Measurements from ENCODE around the gene SMIM13. TPM values are rescaled to one million over a fixed set of nuclear protein-coding genes. Genes with fewer than 3 reads are reported as not detected.

The SMIM13 gene
- polyA plus RNA-seq, 2 donors: 2.1 to 2.9 TPM

- Histone ChIP-seq H3K9me3 (ENCODE audit: control insufficient read depth in 2 of 2, insufficient read depth in 1 of 2, low read depth in 1 of 2, low read length in 1 of 2) (no peaks in the 10 kb centered on the region), H3K27me3 (ENCODE audit: control insufficient read depth in 1 of 2, insufficient read depth in 2 of 2, low read length in 2 of 2) (no peaks in the 10 kb centered on the region), H3K27ac (ENCODE audit: low read depth in 2 of 2, low read length in 1 of 2) (no peak overlapping the region), H3K36me3 (ENCODE audit: control insufficient read depth in 2 of 2, insufficient read depth in 2 of 2, low read length in 1 of 2) (peaks cover 0 to 7% of the 10 kb centered on the region in 2 donors), H3K4me1 (ENCODE audit: control insufficient read depth in 2 of 2, insufficient read depth in 2 of 2, low read length in 1 of 2) (no peaks in the 10 kb centered on the region), H3K4me3 (ENCODE audit: low read depth in 1 of 2, low read length in 2 of 2) (no peak overlapping the region)
- WGBS, 2 donors: 47 to 63% methylated on average over 1 of the region's 1 CpG
Measured at GRCh38 chr6:11129908-11130565, 36.4 kb downstream of the SMIM13 start.

GRCh38 chr6:11130605-11131004, 37.0 kb downstream of the SMIM13 start:
- H3K4me3 ChIP-seq (ENCODE audit: low read depth in 1 of 2, low read length in 2 of 2): no peak overlapping the region
- no peak overlapping the region for H3K27ac ChIP-seq (ENCODE audit: low read depth in 2 of 2, low read length in 1 of 2)
- peaks cover 0 to 3% of the 10 kb centered on the region in 2 donors for H3K4me1 ChIP-seq (ENCODE audit: control insufficient read depth in 2 of 2, insufficient read depth in 2 of 2, low read length in 1 of 2)
- no peaks in the 10 kb centered on the region for H3K9me3 ChIP-seq (ENCODE audit: control insufficient read depth in 2 of 2, insufficient read depth in 1 of 2, low read depth in 1 of 2, low read length in 1 of 2)
- H3K27me3 ChIP-seq (ENCODE audit: control insufficient read depth in 1 of 2, insufficient read depth in 2 of 2, low read length in 2 of 2): no peaks in the 10 kb centered on the region
- peaks cover 0 to 11% of the 10 kb centered on the region in 2 donors for H3K36me3 ChIP-seq (ENCODE audit: control insufficient read depth in 2 of 2, insufficient read depth in 2 of 2, low read length in 1 of 2)

GRCh38 chr6:11132194-11132888, 38.7 kb downstream of the SMIM13 start:
- Histone ChIP-seq H3K36me3 (ENCODE audit: control insufficient read depth in 2 of 2, insufficient read depth in 2 of 2, low read length in 1 of 2) (peaks cover 0 to 11% of the 10 kb centered on the region in 2 donors), H3K9me3 (ENCODE audit: control insufficient read depth in 2 of 2, insufficient read depth in 1 of 2, low read depth in 1 of 2, low read length in 1 of 2) (no peaks in the 10 kb centered on the region), H3K27ac (ENCODE audit: low read depth in 2 of 2, low read length in 1 of 2) (no peak overlapping the region), H3K27me3 (ENCODE audit: control insufficient read depth in 1 of 2, insufficient read depth in 2 of 2, low read length in 2 of 2) (no peaks in the 10 kb centered on the region), H3K4me1 (ENCODE audit: control insufficient read depth in 2 of 2, insufficient read depth in 2 of 2, low read length in 1 of 2) (peaks cover 0 to 3% of the 10 kb centered on the region in 2 donors), H3K4me3 (ENCODE audit: low read depth in 1 of 2, low read length in 2 of 2) (no peak overlapping the region)
- WGBS, 2 donors: 90 to 95% methylated on average over 6 of the region's 6 CpGs

GRCh38 chr6:11133281-11133680, 39.6 kb downstream of the SMIM13 start:
- Histone ChIP-seq H3K9me3 (ENCODE audit: control insufficient read depth in 2 of 2, insufficient read depth in 1 of 2, low read depth in 1 of 2, low read length in 1 of 2) (no peaks in the 10 kb centered on the region), H3K27me3 (ENCODE audit: control insufficient read depth in 1 of 2, insufficient read depth in 2 of 2, low read length in 2 of 2) (no peaks in the 10 kb centered on the region), H3K36me3 (ENCODE audit: control insufficient read depth in 2 of 2, insufficient read depth in 2 of 2, low read length in 1 of 2) (peaks cover 0 to 8% of the 10 kb centered on the region in 2 donors), H3K4me1 (ENCODE audit: control insufficient read depth in 2 of 2, insufficient read depth in 2 of 2, low read length in 1 of 2) (peaks cover 0 to 3% of the 10 kb centered on the region in 2 donors), H3K27ac (ENCODE audit: low read depth in 2 of 2, low read length in 1 of 2) (no peak overlapping the region), H3K4me3 (ENCODE audit: low read depth in 1 of 2, low read length in 2 of 2) (no peak overlapping the region)
- 78 to 79% methylated on average over 5 of the region's 5 CpGs for WGBS, 2 donors

GRCh38 chr6:11136809-11137208, 43.2 kb downstream of the SMIM13 start:
- Histone ChIP-seq H3K27ac (ENCODE audit: low read depth in 2 of 2, low read length in 1 of 2) (no peak overlapping the region), H3K27me3 (ENCODE audit: control insufficient read depth in 1 of 2, insufficient read depth in 2 of 2, low read length in 2 of 2) (no peaks in the 10 kb centered on the region), H3K9me3 (ENCODE audit: control insufficient read depth in 2 of 2, insufficient read depth in 1 of 2, low read depth in 1 of 2, low read length in 1 of 2) (no peaks in the 10 kb centered on the region), H3K36me3 (ENCODE audit: control insufficient read depth in 2 of 2, insufficient read depth in 2 of 2, low read length in 1 of 2) (peaks cover 0 to 7% of the 10 kb centered on the region in 2 donors), H3K4me3 (ENCODE audit: low read depth in 1 of 2, low read length in 2 of 2) (no peak overlapping the region), H3K4me1 (ENCODE audit: control insufficient read depth in 2 of 2, insufficient read depth in 2 of 2, low read length in 1 of 2) (peaks cover 0 to 3% of the 10 kb centered on the region in 2 donors)

- WGBS, 2 donors: 65 to 80% methylated on average over 3 of the region's 3 CpGs
Measured at GRCh38 chr6:11139051-11139960, 45.7 kb downstream of the SMIM13 start.

GRCh38 chr6:11140056-11140455, 46.4 kb downstream of the SMIM13 start:
- peaks cover 0 to 3% of the 10 kb centered on the region in 2 donors for H3K4me1 ChIP-seq (ENCODE audit: control insufficient read depth in 2 of 2, insufficient read depth in 2 of 2, low read length in 1 of 2)
- no peaks in the 10 kb centered on the region for H3K27me3 ChIP-seq (ENCODE audit: control insufficient read depth in 1 of 2, insufficient read depth in 2 of 2, low read length in 2 of 2)
- no peak overlapping the region for H3K27ac ChIP-seq (ENCODE audit: low read depth in 2 of 2, low read length in 1 of 2)
- 58 to 79% methylated on average over 3 of the region's 3 CpGs for WGBS, 2 donors
- peaks cover 0 to 4% of the 10 kb centered on the region in 2 donors for H3K36me3 ChIP-seq (ENCODE audit: control insufficient read depth in 2 of 2, insufficient read depth in 2 of 2, low read length in 1 of 2)
- H3K9me3 ChIP-seq (ENCODE audit: control insufficient read depth in 2 of 2, insufficient read depth in 1 of 2, low read depth in 1 of 2, low read length in 1 of 2): no peaks in the 10 kb centered on the region
- no peak overlapping the region for H3K4me3 ChIP-seq (ENCODE audit: low read depth in 1 of 2, low read length in 2 of 2)

More at GRCh38 chr6:11139051-11139960, 45.7 kb downstream of the SMIM13 start:
- Histone ChIP-seq H3K9me3 (ENCODE audit: control insufficient read depth in 2 of 2, insufficient read depth in 1 of 2, low read depth in 1 of 2, low read length in 1 of 2) (no peaks in the 10 kb centered on the region), H3K4me1 (ENCODE audit: control insufficient read depth in 2 of 2, insufficient read depth in 2 of 2, low read length in 1 of 2) (peaks cover 0 to 3% of the 10 kb centered on the region in 2 donors), H3K36me3 (ENCODE audit: control insufficient read depth in 2 of 2, insufficient read depth in 2 of 2, low read length in 1 of 2) (peaks cover 0 to 6% of the 10 kb centered on the region in 2 donors), H3K27ac (ENCODE audit: low read depth in 2 of 2, low read length in 1 of 2) (no peak overlapping the region), H3K4me3 (ENCODE audit: low read depth in 1 of 2, low read length in 2 of 2) (no peak overlapping the region), H3K27me3 (ENCODE audit: control insufficient read depth in 1 of 2, insufficient read depth in 2 of 2, low read length in 2 of 2) (no peaks in the 10 kb centered on the region)

GRCh38 chr6:11141295-11141694, 47.7 kb downstream of the SMIM13 start:
- H3K4me3 ChIP-seq (ENCODE audit: low read depth in 1 of 2, low read length in 2 of 2): no peak overlapping the region
- 89 to 92% methylated on average over 3 of the region's 3 CpGs for whole genome bisulfite sequencing, 2 donors
- H3K9me3 ChIP-seq (ENCODE audit: control insufficient read depth in 2 of 2, insufficient read depth in 1 of 2, low read depth in 1 of 2, low read length in 1 of 2): no peaks in the 10 kb centered on the region
- no peaks in the 10 kb centered on the region for H3K36me3 ChIP-seq (ENCODE audit: control insufficient read depth in 2 of 2, insufficient read depth in 2 of 2, low read length in 1 of 2)
- H3K27me3 ChIP-seq (ENCODE audit: control insufficient read depth in 1 of 2, insufficient read depth in 2 of 2, low read length in 2 of 2): no peaks in the 10 kb centered on the region
- no peak overlapping the region for H3K27ac ChIP-seq (ENCODE audit: low read depth in 2 of 2, low read length in 1 of 2)
- no peaks in the 10 kb centered on the region for H3K4me1 ChIP-seq (ENCODE audit: control insufficient read depth in 2 of 2, insufficient read depth in 2 of 2, low read length in 1 of 2)

GRCh38 chr6:11142296-11143027, 48.8 kb downstream of the SMIM13 start:
- Histone ChIP-seq H3K9me3 (ENCODE audit: control insufficient read depth in 2 of 2, insufficient read depth in 1 of 2, low read depth in 1 of 2, low read length in 1 of 2) (no peaks in the 10 kb centered on the region), H3K36me3 (ENCODE audit: control insufficient read depth in 2 of 2, insufficient read depth in 2 of 2, low read length in 1 of 2) (no peaks in the 10 kb centered on the region), H3K4me1 (ENCODE audit: control insufficient read depth in 2 of 2, insufficient read depth in 2 of 2, low read length in 1 of 2) (no peaks in the 10 kb centered on the region), H3K27me3 (ENCODE audit: control insufficient read depth in 1 of 2, insufficient read depth in 2 of 2, low read length in 2 of 2) (no peaks in the 10 kb centered on the region), H3K4me3 (ENCODE audit: low read depth in 1 of 2, low read length in 2 of 2) (no peak overlapping the region), H3K27ac (ENCODE audit: low read depth in 2 of 2, low read length in 1 of 2) (no peak overlapping the region)
- 96% methylated on average over 8 of the region's 8 CpGs for WGBS, 2 donors

Data from esophagus (tissue), 2 donors.